ENCODE data around the gene MMP24. TPM values are rescaled to one million over a fixed set of nuclear protein-coding genes. Genes with fewer than 3 reads are reported as not detected.

Gene MMP24
- total RNA-seq, 1 donor from 2014 or later = 13.0 TPM

DNA sequence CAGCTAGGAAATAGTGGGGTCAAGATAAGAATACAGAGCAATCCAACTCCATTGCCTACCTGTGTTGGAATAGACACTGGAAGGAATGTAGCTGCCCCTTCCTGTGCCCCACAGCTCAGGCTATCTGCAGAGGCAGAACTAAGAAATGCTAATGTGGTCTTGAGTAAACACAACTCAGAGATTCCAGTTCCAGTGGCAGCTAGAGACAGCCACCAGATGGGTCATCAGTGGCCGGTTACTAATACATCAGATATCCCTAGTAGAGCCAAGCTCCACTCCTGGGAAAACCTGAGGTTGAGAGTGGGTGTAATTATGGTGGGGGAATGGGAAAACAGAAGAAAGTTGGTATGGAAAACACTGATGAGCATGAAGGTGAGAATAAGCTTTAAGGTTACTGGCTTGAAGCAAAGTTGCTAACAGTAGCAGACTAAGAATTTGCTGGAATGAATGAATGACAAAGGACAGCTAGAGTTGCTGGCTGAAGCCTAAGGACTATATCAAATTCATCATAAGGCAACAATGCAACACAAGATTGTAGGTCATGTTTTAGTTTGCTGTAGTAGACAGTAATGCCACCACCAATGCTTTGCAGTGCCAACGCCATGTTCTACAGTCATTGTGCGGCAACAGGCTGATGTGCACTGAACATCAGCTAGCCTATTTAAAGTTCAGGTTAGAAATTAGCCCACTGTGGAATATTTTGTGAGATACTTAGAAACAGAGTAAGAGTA, 94.1 kb downstream of the MMP24 start:
- H3K36me3 ChIP-seq = no peaks in the 10 kb centered on the region
- no peaks in the 10 kb centered on the region for H3K9me3 ChIP-seq
- H3K27me3 ChIP-seq = no peaks in the 10 kb centered on the region
- ATAC-seq (no peak), DNase-seq (no peak)
- intact Hi-C loops (cut with DNase I) = no loop called here
- no peak overlapping the region for H3K27ac ChIP-seq
- TF ChIP-seq, protein P1, sequence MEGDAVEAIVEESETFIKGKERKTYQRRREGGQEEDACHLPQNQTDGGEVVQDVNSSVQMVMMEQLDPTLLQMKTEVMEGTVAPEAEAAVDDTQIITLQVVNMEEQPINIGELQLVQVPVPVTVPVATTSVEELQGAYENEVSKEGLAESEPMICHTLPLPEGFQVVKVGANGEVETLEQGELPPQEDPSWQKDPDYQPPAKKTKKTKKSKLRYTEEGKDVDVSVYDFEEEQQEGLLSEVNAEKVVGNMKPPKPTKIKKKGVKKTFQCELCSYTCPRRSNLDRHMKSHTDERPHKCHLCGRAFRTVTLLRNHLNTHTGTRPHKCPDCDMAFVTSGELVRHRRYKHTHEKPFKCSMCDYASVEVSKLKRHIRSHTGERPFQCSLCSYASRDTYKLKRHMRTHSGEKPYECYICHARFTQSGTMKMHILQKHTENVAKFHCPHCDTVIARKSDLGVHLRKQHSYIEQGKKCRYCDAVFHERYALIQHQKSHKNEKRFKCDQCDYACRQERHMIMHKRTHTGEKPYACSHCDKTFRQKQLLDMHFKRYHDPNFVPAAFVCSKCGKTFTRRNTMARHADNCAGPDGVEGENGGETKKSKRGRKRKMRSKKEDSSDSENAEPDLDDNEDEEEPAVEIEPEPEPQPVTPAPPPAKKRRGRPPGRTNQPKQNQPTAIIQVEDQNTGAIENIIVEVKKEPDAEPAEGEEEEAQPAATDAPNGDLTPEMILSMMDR (IDR thresholded peaks at IDR 0.05) = no peak
- no peaks in the 10 kb centered on the region for H3K4me1 ChIP-seq
- no peak overlapping the region for H3K4me3 ChIP-seq

- Histone ChIP-seq H3K9me3 (no peaks in the 10 kb centered on the region), H3K36me3 (no peaks in the 10 kb centered on the region), H3K27ac (no peak overlapping the region), H3K4me3 (no peak overlapping the region), H3K4me1 (peaks cover 12% of the 10 kb centered on the region), H3K27me3 (no peaks in the 10 kb centered on the region)
- ATAC-seq = no peak
- no peak for DNase-seq
- TF ChIP-seq, protein P1 (IDR thresholded peaks at IDR 0.05) = no peak
- intact Hi-C loops (cut with DNase I) = no loop called here
Measured at GRCh38 chr20:35325401-35325800, 98.9 kb downstream of the MMP24 start.

DNA sequence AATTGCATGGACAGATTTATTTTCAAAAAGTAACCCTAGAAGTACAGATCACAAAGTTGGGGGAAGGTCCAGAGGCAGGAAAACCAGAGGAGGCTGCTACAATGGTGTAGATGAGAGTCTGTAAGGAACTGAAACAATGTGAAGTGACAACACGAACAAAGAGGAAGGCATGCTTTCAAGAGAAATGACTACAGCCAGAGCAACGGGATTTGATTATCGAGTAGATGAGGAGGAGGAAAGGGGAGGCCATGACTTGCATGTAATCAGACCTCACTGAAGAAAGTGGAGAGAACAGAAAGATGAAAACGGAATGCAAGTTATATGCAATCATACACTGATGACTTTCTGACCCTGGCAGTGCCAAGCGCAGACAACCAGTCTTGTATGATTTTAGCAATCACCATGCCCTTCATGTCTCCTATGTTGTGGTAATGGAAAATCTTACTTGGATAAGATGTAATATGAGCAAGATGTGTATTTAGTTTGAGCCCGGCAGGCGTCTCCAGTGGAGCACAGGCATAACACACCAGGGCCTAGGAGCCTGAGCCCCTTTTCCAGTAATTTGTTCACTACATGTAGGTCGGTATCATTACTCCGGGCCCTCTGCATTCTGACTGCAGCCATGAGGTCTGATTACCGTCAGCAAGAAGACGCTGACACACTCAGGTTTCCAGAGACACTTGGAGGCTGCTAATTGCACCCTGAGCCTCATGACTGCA, 99.7 kb downstream of the MMP24 start:
- intact Hi-C loops (cut with DNase I) = no loop called here
- Histone ChIP-seq H3K4me3 (no peak overlapping the region), H3K9me3 (no peaks in the 10 kb centered on the region), H3K27ac (no peak overlapping the region), H3K4me1 (peaks cover 12% of the 10 kb centered on the region), H3K27me3 (no peaks in the 10 kb centered on the region), H3K36me3 (no peaks in the 10 kb centered on the region)
- DNase-seq (no peak), ATAC-seq (peak; percentile 13)
- TF ChIP-seq, protein P1 (IDR thresholded peaks at IDR 0.05) = no peak

Other genes with a start within 250 kb of the MMP24 start
- gene TRPC4AP, start 133.9 kb upstream of the MMP24 start, total RNA-seq = 67.6 TPM
- 39.2 TPM for gene EDEM2, start 79.4 kb upstream of the MMP24 start, total RNA-seq
- 20.4 TPM for gene PROCR, start 54.6 kb upstream of the MMP24 start, total RNA-seq
- 85.2 TPM for gene MMP24OS, start 51.4 kb downstream of the MMP24 start, total RNA-seq
- 78.8 TPM for gene EIF6, start 58.1 kb downstream of the MMP24 start, total RNA-seq
- gene FAM83C, start 65.7 kb downstream of the MMP24 start, total RNA-seq = not detected
- 40.7 TPM for gene UQCC1, start 185.3 kb downstream of the MMP24 start, total RNA-seq
- gene GDF5, start 211.5 kb downstream of the MMP24 start, total RNA-seq = 4.1 TPM
- gene CEP250, start 228.9 kb downstream of the MMP24 start, total RNA-seq = 21.7 TPM

All from upper lobe of right lung (tissue), 1 donor.